A549 treated with RU486 at 1 μM for 4 hours (cell line): ENCODE data around the gene PPHLN1. TPM values are rescaled to one million over a fixed set of nuclear protein-coding genes. Genes with fewer than 3 reads are reported as not detected.

Experiments
- total RNA-seq: library from RNA; stranded (reverse); fragments of 200-300 nt; extraction: Qiagen RNA extraction; gene quantifications from 5 replicates; pipeline ENCODE4 v1.2.3, GENCODE V29; 2022; ENCODE audit warnings: low read depth

Gene PPHLN1, protein sequence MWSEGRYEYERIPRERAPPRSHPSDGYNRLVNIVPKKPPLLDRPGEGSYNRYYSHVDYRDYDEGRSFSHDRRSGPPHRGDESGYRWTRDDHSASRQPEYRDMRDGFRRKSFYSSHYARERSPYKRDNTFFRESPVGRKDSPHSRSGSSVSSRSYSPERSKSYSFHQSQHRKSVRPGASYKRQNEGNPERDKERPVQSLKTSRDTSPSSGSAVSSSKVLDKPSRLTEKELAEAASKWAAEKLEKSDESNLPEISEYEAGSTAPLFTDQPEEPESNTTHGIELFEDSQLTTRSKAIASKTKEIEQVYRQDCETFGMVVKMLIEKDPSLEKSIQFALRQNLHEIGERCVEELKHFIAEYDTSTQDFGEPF
- total RNA-seq, result 52.4 to 81.1 TPM (median 56.4 TPM) in 5 replicates

GRCh38 chr12:42325653-42326474 is at the start of gene PPHLN1, which contains the start of gene ZCRB1:
TSS of gene PPHLN1 (plus strand) at chr12:42326167. CDS start at chr12:42335903, 9,736 bp downstream.
TSS of gene ZCRB1 (minus strand) at chr12:42326094. CDS start at chr12:42324102, 1,992 bp downstream.

Other genes starting within 250 kb of the PPHLN1 start
- 4.6 to 16.1 TPM (median 14.6 TPM) in 5 replicates for gene GXYLT1, start 181.3 kb upstream of the PPHLN1 start, total RNA-seq
- gene YAF2, start 87.9 kb upstream of the PPHLN1 start, total RNA-seq, result 20.5 to 29.4 TPM (median 25.8 TPM) in 5 replicates
- gene ZCRB1, start 73 bp upstream of the PPHLN1 start, total RNA-seq, result 59.4 to 68.9 TPM (median 61.8 TPM) in 5 replicates